ENCODE data around the gene UBR4. TPM values are rescaled to one million over a fixed set of nuclear protein-coding genes. Genes with fewer than 3 reads are reported as not detected.

UBR4 gene
- total and polyA plus RNA-seq, 7 donors: 32.4 to 215 (median 73.5) TPM

DNA sequence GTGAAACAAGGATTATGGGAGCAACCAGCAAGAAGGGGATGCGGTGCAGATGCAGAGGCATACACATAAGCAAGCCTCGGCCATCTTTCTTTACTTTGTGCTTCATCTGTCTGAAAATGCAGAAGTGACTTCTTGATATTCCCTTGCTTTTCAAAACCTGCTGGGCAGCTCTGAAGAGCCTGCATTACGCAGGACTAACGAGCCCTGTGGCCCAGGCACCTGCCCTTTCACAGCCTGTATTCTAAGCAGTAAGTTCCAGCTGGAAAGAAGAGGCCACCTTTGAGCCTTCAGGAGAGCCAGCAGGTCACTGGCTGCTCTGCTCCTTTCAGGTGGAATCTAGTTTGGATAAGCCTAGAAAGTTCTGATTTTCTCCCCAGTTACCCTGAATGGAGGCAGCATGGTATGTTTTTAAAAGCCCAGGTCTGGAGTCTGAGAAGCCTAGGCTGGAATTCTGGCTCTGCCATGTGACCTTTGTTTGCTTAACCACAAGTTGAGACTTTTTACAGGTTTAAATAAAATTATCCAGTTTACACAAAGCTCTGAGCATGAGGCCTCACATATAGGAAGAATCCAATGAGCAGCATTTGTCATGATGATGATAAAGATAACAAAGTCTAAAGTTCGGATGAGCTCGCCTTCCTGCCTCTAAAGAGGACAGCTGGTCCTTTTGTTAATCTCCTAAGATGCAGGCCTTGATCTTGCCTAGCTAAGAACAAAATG is 122.9 kb downstream of the UBR4 start:
- intact Hi-C loops (cut with DNase I): no loop called here
- Histone ChIP-seq H3K36me3 (peaks cover 67 to 90% (median 72%) of the 10 kb centered on the region in 4 donors), H3K27me3 (no peaks in the 10 kb centered on the region), H3K4me1 (peaks cover 0 to 36% (median 28%) of the 10 kb centered on the region in 4 donors), H3K9me3 (no peaks in the 10 kb centered on the region), H3K4me3 (no peak overlapping the region), H3K27ac (peak overlapping the region in 1 of 4 donors; percentile 23)
- TF ChIP-seq, protein P1, sequence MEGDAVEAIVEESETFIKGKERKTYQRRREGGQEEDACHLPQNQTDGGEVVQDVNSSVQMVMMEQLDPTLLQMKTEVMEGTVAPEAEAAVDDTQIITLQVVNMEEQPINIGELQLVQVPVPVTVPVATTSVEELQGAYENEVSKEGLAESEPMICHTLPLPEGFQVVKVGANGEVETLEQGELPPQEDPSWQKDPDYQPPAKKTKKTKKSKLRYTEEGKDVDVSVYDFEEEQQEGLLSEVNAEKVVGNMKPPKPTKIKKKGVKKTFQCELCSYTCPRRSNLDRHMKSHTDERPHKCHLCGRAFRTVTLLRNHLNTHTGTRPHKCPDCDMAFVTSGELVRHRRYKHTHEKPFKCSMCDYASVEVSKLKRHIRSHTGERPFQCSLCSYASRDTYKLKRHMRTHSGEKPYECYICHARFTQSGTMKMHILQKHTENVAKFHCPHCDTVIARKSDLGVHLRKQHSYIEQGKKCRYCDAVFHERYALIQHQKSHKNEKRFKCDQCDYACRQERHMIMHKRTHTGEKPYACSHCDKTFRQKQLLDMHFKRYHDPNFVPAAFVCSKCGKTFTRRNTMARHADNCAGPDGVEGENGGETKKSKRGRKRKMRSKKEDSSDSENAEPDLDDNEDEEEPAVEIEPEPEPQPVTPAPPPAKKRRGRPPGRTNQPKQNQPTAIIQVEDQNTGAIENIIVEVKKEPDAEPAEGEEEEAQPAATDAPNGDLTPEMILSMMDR (IDR thresholded peaks at IDR 0.05): no peak
- TF ChIP-seq POLR2A (IDR thresholded peaks at IDR 0.05) (no peak), POLR2AphosphoS5 (IDR thresholded peaks at IDR 0.05) (no peak), EP300 (IDR thresholded peaks at IDR 0.05) (no peak)
- 37 to 72% methylated on average over 6 of the region's 6 CpGs for WGBS, 2 donors
- DNase-seq: no peak

GRCh38 chr1:19086176-19086875 is 123.7 kb downstream of the UBR4 start:
- TF ChIP-seq, protein P1 (IDR thresholded peaks at IDR 0.05): no peak
- TF ChIP-seq POLR2AphosphoS5 (IDR thresholded peaks at IDR 0.05) (no peak), EP300 (IDR thresholded peaks at IDR 0.05) (no peak), POLR2A (IDR thresholded peaks at IDR 0.05) (no peak)
- Histone ChIP-seq H3K4me3 (no peak overlapping the region), H3K9me3 (no peaks in the 10 kb centered on the region), H3K36me3 (peaks cover 67 to 91% (median 78%) of the 10 kb centered on the region in 4 donors), H3K4me1 (peaks cover 0 to 27% (median 20%) of the 10 kb centered on the region in 4 donors), H3K27me3 (no peaks in the 10 kb centered on the region), H3K27ac (no peak overlapping the region)
- intact Hi-C loops (cut with DNase I): no loop called here
- WGBS, 2 donors: 64 to 90% methylated on average over 21 of the region's 21 CpGs
- DNase-seq: no peak

- Histone ChIP-seq H3K9me3 (no peaks in the 10 kb centered on the region), H3K36me3 (peaks cover 71 to 99% (median 94%) of the 10 kb centered on the region in 4 donors), H3K27ac (no peak overlapping the region), H3K4me3 (no peak overlapping the region), H3K4me1 (peaks cover 0 to 14% (median 3%) of the 10 kb centered on the region in 4 donors), H3K27me3 (no peaks in the 10 kb centered on the region)
- TF ChIP-seq POLR2A (IDR thresholded peaks at IDR 0.05) (no peak), POLR2AphosphoS5 (IDR thresholded peaks at IDR 0.05) (no peak), EP300 (IDR thresholded peaks at IDR 0.05) (no peak)
- TF ChIP-seq, protein P1 (IDR thresholded peaks at IDR 0.05): no peak
- intact Hi-C loops (cut with DNase I): no loop called here
- 90 to 95% methylated on average over 20 of the region's 20 CpGs for WGBS, 2 donors
- DNase-seq: no peak
Measured at GRCh38 chr1:19084206-19084738, 125.8 kb downstream of the UBR4 start.

- no peaks in the 10 kb centered on the region for H3K9me3 ChIP-seq
- DNase-seq: no peak
- peaks cover 61 to 100% (median 92%) of the 10 kb centered on the region in 4 donors for H3K36me3 ChIP-seq
- H3K27me3 ChIP-seq: no peaks in the 10 kb centered on the region
- TF ChIP-seq EP300 (IDR thresholded peaks at IDR 0.05): no peak
- TF ChIP-seq POLR2AphosphoS5 (IDR thresholded peaks at IDR 0.05): no peak
- 61 to 81% methylated on average over 7 of the region's 7 CpGs for WGBS, 2 donors
- no peak overlapping the region for H3K27ac ChIP-seq
- H3K4me3 ChIP-seq: no peak overlapping the region
- H3K4me1 ChIP-seq: peaks cover 0 to 12% (median 3%) of the 10 kb centered on the region in 4 donors
- intact Hi-C loops (cut with DNase I): no loop called here
Measured at GRCh38 chr1:19083081-19083480, 127.0 kb downstream of the UBR4 start.

Data from sigmoid colon (tissue), 7 donors.